Activated CD4-positive, alpha-beta T cell treated with anti-CD3 and anti-CD28 coated beads, Interleukin-2, amount 50 U/mL, for 48 hours (primary cell): ENCODE results near the gene B4GALT5.

ENCODE experiments used
- DNase-seq, 2 experiments: peaks; one replicate each; pipeline ENCODE4 v3.0.0-alpha.2; 2020

B4GALT5 gene

DNA sequence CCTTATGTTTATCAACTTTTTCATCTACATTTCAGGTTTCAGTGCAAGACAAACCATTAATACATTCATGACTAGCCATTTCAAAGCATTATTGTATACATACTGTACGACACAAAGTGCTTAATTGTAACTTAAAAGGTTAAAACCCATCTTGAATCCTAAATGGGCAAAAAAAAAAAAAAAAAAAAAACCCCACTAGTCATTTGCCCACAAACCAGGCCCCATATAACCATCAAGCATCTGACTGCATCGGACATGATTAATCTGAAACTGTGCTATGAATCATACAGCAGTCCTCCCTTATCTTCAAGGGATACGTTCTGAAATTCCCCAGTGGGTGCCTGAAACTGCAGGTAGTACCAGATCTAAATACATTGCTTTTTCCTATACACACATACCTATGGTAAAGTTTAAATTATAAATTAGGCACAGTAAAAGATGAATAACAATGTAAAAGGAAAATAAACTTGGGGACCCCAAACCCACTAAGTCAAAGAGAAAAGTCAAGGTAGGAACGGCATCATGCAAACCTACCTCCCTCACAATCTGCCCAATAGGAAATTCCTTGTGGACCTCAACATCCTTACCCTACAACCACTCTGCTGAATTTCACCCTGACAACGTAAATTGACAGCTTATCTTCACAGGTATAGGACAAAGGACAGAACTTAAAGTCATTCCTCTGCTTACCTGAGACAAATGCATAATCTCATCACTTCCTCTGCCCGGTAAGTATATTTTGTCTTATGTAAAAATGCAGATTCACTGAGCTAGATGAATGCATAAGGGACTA is 14.3 kb downstream of the B4GALT5 start:
- peak in 1 of 2 experiments; percentile 32 for DNase-seq

DNA sequence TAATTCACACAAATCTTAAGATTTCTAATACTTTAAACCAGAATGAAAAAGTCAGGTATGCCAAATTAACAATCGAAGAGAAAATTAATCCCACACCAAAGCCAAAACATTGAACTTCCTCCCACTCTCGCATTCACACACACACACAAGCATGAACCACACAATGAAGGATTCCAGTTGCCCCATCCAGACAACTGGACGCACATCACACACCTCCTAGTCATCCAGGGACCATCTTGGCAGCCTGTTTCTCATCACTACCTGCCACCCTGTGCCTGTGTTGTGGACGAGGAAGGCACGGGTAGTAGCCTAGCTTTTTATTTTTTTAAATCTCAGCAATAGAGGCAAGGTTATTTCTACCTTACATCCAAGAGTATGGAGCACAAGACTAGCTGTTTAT is 15.2 kb downstream of the B4GALT5 start:
- no peak for DNase-seq

GRCh38 chr20:49697071-49697470 is 16.6 kb downstream of the B4GALT5 start:
- DNase-seq, result no peak

DNA sequence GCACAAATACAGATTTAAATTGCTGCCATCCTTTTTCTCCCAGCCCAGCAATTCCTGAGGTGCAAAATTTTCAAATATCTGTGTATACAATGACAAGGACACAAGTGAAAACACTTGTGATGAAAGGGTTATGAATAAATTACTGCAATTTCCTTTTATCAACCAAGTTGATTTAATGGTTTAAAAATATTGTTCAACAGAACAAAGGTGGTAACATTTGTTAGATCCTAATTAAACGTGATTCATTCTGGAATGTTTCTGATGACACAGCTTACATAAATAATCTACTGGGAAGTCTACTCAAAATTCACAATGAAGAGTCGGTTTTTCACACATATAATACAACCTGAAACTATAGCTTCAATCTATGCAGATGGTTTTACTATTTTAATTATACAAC is 17.1 kb downstream of the B4GALT5 start:
- DNase-seq, result no peak

DNA sequence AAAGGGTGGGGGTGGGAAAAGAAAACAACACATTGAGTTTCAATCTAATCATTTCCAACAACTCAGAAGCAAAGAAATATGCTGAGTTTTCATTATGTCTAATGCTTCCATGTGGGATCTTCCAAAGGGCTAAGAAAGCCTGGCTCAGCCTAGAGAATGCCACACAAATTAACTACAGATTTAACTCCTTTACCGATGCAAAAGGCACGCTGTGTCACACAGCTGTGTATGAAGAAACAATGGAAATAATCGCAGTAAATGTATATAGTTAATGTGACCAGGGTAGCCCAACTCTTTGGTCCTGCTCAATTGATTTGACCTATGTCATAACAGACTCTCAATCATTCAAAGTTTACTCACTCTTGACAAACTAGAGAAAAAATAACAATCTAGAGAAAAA is 17.8 kb downstream of the B4GALT5 start:
- no peak for DNase-seq

GRCh38 chr20:49694450-49695071 is 19.1 kb downstream of the B4GALT5 start:
- no peak for DNase-seq

GRCh38 chr20:49693435-49694171 is 20.1 kb downstream of the B4GALT5 start:
- DNase-seq, result no peak

- DNase-seq, result no peak
Measured at GRCh38 chr20:49692941-49693340, 20.7 kb downstream of the B4GALT5 start.

DNA sequence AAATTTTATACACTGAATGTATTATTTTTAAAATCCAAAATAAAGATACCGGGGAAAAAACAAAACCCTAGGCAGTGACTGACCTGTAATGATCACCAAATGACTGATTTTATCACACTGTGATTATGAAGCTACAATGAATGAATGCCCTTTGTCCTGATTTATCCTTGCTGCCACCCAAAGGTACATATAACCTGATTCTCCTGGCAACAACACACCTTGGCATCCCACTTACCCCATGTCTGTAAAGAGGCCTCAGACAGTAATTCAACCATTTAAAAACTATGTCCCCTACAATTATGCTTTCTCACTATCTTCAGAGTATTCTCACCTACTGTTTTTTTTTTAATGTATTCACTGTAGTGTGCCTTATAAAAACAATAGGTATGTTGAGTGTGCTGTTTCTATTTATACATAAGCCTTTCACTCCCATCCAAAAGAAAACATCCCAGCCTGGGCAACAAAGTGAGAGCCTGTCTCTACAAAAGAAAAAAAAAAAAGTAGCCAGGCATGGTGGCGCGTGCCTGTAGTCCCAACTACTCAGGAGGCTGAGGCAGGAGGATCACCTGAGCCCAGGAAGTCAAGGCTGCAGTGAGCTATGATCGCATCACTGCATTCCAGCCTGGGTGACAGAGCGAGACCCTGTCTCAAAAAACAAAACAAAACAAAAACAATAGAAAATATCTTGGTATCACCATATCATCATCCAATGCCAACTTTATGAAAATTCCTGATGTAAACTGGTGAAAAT is 21.7 kb downstream of the B4GALT5 start:
- DNase-seq, result no peak

DNA sequence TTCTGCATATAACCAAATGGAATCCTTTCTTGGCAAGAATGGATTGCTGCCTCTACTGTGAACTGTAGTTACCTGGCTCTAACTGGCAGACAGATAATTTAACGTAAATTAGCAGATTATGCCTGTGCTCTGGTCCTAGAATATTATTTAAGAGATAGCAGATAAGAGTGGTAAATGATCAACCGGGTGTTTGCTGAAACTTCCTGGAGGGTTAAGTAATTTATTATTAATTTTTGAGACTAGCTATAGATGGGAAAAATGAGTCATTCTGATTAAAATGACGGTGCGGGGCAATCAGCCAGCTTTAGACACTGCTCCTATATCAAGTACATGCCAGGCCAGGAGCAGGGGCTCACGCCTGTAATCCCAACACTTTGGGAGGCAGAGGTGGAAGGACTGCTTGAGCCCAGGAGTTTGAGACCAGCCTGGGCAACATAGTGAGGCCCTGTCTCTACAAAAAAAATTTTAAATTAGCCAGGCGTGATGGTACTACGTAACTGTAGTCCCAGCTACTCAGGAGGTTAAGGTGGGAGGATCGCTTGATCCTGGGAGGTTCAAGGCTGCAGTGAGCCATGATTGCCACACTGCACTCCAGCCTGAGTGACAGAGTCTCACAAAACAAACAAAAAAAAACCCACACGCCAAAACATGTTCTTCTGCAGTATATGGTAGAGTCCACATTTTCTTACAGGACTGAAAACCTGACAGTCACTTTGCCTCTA is 22.6 kb downstream of the B4GALT5 start:
- no peak for DNase-seq

- no peak for DNase-seq
Measured at GRCh38 chr20:49687595-49688567, 25.8 kb downstream of the B4GALT5 start.

DNA sequence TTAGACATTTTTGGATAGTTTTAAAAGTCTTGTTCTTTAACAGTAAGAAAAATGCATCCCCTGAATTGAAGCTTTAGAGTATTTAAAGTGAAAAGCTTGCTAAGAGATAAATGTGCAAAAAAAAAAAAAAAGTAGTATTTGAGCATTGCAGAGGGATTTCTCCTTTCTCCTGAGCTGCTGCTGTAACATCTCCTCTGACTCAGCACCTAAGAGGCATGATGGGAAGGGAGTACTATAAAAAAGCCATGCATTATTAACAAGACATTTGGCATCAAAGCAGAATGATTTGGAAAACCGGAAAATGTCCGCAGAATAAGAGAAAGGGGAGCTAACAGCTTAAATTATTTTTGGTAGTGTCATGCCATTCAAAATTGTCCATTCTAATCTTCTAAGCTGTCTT is 27.9 kb downstream of the B4GALT5 start:
- DNase-seq, result no peak

DNA sequence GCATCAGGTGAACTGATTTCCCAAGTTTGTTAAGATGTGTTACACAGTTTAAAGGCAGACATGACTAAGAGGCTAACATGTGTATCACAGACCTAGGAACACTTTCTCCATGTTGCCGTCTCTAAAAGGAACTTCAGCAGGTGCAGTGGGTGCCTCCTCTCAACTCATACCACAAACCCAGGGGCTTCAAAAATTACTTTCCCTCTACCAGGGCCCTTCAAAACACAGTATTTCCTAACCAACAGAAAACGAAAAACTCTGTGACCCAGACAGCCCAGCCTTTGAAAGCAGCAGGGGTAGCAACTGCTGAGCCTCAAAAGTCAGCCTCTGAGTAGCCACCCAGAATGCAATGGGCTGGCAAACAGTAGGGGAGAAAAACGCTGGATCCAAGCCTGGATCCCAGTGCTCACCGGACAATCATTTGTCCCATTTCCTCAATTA is 28.5 kb downstream of the B4GALT5 start:
- DNase-seq, result no peak

GRCh38 chr20:49684335-49684997 is 29.2 kb downstream of the B4GALT5 start:
- DNase-seq, result no peak

DNA sequence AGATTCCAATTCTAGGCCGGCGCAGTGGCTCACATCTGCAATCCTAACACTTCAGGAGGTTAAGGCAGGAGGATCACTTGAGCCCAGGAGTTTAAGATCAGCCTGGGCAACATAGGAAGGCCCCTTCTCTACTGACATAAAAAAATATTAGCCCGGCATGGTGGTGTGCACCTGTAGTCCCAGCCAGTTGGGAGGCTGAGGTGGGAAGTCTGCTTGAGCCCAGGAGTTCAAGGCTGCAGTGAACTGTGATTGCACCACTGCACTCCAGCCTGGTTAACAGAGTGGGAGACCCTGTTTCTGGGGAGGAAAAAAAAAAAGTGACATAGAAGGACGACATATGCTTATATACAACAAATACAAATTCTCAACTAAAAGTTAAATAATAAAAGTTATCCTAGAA is 30.9 kb downstream of the B4GALT5 start:
- no peak for DNase-seq

DNA sequence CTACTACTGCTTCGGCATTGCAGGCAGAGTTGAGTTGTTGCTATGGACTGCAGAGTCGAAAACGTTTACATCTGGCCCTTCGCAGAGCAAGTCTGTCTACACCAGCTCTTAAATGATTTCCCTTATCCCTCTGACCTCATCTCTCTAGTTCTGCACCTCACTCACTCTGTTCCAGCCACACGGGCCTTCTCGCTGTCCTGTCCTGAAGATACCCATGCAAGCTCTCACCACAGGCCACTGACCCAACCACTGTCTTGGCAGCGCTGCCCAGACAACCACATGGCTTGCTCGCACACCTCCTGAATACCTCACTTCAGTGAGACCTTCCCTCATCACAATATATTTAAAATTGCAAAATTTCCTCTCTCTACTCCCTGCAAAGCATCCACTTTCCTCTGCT is 31.4 kb downstream of the B4GALT5 start:
- no peak for DNase-seq

DNA sequence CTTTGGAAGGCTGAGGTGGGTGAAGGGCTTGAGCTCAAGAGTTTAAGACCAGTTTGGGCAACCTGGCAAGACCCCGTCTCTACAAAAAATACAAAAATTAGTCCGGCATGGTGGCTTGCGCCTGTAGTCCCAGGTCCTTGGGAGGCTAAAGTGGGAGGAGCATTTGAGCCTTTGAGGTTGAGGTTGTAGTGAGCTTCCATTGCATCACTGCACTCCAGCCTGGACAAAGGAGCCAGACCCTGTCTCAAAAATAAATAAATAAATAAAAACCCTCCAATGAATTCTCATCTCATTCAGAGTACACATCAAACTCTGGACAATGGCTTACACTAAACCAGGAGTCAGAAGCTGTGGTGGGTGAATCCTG is 31.8 kb downstream of the B4GALT5 start:
- no peak for DNase-seq

- DNase-seq, result no peak
Measured at GRCh38 chr20:49680484-49680883, 33.2 kb downstream of the B4GALT5 start.

- no peak for DNase-seq
Measured at GRCh38 chr20:49679634-49680033, 34.0 kb downstream of the B4GALT5 start.
